Measurements from ENCODE around the gene ZBTB42. TPM values are rescaled to one million over a fixed set of nuclear protein-coding genes. Genes with fewer than 3 reads are reported as not detected.

Gene ZBTB42
- polyA plus RNA-seq, 1 of the 3 experiments (the other 2 are of a cell fraction) = 3.1 TPM

DNA sequence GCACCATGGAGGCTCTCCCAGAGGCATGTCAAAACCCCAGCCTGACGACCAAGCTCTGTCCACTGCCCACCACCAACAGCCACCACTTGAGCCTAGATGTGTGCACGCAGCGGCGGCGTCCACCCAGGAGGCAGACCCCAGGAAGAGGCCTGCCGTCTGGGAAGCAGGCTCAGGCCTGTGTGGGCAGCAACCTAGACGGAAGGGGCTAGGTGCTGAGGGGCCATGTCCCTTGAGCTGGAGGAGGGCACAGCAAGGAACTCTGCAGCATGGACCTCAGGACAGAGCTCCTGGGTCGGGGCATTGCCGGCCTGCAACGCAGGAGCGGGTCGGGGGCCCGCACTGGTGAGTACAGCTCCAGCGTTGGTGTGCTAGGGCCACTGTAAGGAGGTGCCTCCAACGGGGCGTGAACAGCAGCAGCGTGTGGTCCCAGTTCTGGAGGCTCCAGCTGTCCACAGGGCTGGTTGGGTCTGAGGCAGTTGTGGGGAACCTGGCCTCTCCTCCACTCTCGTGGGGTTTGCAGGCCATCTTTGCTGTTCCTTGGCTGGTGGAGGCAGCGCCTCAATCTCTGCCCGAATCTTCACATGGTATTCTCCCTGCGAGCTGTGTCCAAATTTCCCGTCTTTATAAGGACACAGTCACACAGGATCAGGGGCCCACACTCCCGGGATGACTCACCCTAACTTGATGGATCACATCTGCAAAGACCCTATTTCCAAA, 20.5 kb downstream of the ZBTB42 start:
- DNase-seq = no peak
- TF ChIP-seq TEAD4 (IDR thresholded peaks at IDR 0.05; ENCODE audit: borderline replicate concordance, insufficient read depth) = no peak
- TF ChIP-seq, protein P1, sequence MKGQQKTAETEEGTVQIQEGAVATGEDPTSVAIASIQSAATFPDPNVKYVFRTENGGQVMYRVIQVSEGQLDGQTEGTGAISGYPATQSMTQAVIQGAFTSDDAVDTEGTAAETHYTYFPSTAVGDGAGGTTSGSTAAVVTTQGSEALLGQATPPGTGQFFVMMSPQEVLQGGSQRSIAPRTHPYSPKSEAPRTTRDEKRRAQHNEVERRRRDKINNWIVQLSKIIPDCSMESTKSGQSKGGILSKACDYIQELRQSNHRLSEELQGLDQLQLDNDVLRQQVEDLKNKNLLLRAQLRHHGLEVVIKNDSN (IDR thresholded peaks at IDR 0.05; ENCODE audit: borderline replicate concordance, low read depth) = no peak
- no peak for TF ChIP-seq MXI1 (IDR thresholded peaks at IDR 0.05; ENCODE audit: low read depth, low read length)
- no peak for TF ChIP-seq TAF1 (IDR thresholded peaks at IDR 0.05; ENCODE audit: borderline replicate concordance, low read depth, low read length)
- no peak for TF ChIP-seq FOXJ3 (CRISPR knock-in tag; IDR thresholded peaks at IDR 0.05)
- no peak for TF ChIP-seq RCOR1 (IDR thresholded peaks at IDR 0.05; ENCODE audit: low read length)
- TF ChIP-seq, protein P2, sequence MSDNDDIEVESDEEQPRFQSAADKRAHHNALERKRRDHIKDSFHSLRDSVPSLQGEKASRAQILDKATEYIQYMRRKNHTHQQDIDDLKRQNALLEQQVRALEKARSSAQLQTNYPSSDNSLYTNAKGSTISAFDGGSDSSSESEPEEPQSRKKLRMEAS (IDR thresholded peaks at IDR 0.05; ENCODE audit: low read depth) = no peak
- no peak for TF ChIP-seq GABPA (IDR thresholded peaks at IDR 0.05; ENCODE audit: low read depth)
- no peak for TF ChIP-seq NRF1 (IDR thresholded peaks at IDR 0.05; ENCODE audit: low read depth, low read length)
- no peak for TF ChIP-seq TCF12 (IDR thresholded peaks at IDR 0.05)
- TF ChIP-seq EZH2phosphoT487 (IDR thresholded peaks at IDR 0.05; ENCODE audit: borderline replicate concordance, low read depth) = no peak
- TF ChIP-seq POLR2AphosphoS5 (IDR thresholded peaks at IDR 0.05; ENCODE audit: low read depth, low read length) = no peak
- TF ChIP-seq, protein P3, sequence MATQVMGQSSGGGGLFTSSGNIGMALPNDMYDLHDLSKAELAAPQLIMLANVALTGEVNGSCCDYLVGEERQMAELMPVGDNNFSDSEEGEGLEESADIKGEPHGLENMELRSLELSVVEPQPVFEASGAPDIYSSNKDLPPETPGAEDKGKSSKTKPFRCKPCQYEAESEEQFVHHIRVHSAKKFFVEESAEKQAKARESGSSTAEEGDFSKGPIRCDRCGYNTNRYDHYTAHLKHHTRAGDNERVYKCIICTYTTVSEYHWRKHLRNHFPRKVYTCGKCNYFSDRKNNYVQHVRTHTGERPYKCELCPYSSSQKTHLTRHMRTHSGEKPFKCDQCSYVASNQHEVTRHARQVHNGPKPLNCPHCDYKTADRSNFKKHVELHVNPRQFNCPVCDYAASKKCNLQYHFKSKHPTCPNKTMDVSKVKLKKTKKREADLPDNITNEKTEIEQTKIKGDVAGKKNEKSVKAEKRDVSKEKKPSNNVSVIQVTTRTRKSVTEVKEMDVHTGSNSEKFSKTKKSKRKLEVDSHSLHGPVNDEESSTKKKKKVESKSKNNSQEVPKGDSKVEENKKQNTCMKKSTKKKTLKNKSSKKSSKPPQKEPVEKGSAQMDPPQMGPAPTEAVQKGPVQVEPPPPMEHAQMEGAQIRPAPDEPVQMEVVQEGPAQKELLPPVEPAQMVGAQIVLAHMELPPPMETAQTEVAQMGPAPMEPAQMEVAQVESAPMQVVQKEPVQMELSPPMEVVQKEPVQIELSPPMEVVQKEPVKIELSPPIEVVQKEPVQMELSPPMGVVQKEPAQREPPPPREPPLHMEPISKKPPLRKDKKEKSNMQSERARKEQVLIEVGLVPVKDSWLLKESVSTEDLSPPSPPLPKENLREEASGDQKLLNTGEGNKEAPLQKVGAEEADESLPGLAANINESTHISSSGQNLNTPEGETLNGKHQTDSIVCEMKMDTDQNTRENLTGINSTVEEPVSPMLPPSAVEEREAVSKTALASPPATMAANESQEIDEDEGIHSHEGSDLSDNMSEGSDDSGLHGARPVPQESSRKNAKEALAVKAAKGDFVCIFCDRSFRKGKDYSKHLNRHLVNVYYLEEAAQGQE (IDR thresholded peaks at IDR 0.05; ENCODE audit: low read depth, low read length) = no peak
- no peak for TF ChIP-seq CHD2 (IDR thresholded peaks at IDR 0.05; ENCODE audit: low read length, partially characterized antibody)
- TF ChIP-seq EP300 (IDR thresholded peaks at IDR 0.05; ENCODE audit: borderline replicate concordance in 1 of 2, low read depth in 1 of 2, low read length in 1 of 2) = no peak
- TF ChIP-seq MEF2A (IDR thresholded peaks at IDR 0.05; ENCODE audit: borderline replicate concordance, low read depth) = no peak
- no peak overlapping the region for H3K4me3 ChIP-seq (ENCODE audit: low read depth in 2 of 2, low read length in 1 of 2)
- no peak overlapping the region for H3K9ac ChIP-seq
- H3K4me1 ChIP-seq (ENCODE audit: control insufficient read depth in 1 of 2, insufficient read depth in 2 of 2, low read depth in 1 of 2, low read length in 1 of 2) = peaks cover 0 to 8% of the 10 kb centered on the region in 2 experiments; a peak in 1 of 4 replicates
- H4K20me1 ChIP-seq (ENCODE audit: insufficient read depth) = no peaks in the 10 kb centered on the region
- POLR2A ChIA-PET = interaction anchor here (0.6 to 1.0 kb wide), 3 partner anchors 29 to 51 kb away, joined by 3 to 5 read pairs (median 4); no protein-coding TSS in a partner anchor
- H3K79me2 ChIP-seq (ENCODE audit: insufficient read depth) = peaks cover 12% of the 10 kb centered on the region; the same call in 1 of the 2 replicates
- H3F3A ChIP-seq (replicated peaks; ENCODE audit: insufficient read depth) = peaks cover 9% of the 10 kb centered on the region
- WGBS (ENCODE audit: low lambda C conversion rate) = 92% methylated on average over 23 of the region's 23 CpGs
- no peak overlapping the region for H3K4me2 ChIP-seq
- no peaks in the 10 kb centered on the region for H3K36me3 ChIP-seq (replicated peaks in 1 of 2; ENCODE audit: control insufficient read depth in 1 of 2, insufficient read depth in 2 of 2, low read length in 1 of 2)
- H3K27ac ChIP-seq (ENCODE audit: low read depth in 2 of 2, low read length in 1 of 2) = no peak overlapping the region
- no peaks in the 10 kb centered on the region for H3K9me3 ChIP-seq
- CTCF ChIA-PET = interaction anchor here (0.6 to 3.0 kb wide), 16 partner anchors 8 to 544 kb away, joined by 3 to 10 read pairs (median 4); partner anchors contain the start of genes ADSS1 and ZBTB42
- no peaks in the 10 kb centered on the region for H3K27me3 ChIP-seq (ENCODE audit: insufficient read depth)
- no peaks in the 10 kb centered on the region for H3K9me2 ChIP-seq
- no peak overlapping the region for H2AFZ ChIP-seq (ENCODE audit: low read depth)
